GM18502 (cell line): ENCODE measurements around the gene RASGRF2.

Experiments
- ATAC-seq: cut with Tn5 transposase; IDR thresholded peaks from one replicate; pipeline ENCODE4 v1.9.1; 2021; ENCODE audit warnings: mild to moderate bottlenecking; ENCODE audit not compliant: unreplicated experiment, poor library complexity

The RASGRF2 gene

DNA sequence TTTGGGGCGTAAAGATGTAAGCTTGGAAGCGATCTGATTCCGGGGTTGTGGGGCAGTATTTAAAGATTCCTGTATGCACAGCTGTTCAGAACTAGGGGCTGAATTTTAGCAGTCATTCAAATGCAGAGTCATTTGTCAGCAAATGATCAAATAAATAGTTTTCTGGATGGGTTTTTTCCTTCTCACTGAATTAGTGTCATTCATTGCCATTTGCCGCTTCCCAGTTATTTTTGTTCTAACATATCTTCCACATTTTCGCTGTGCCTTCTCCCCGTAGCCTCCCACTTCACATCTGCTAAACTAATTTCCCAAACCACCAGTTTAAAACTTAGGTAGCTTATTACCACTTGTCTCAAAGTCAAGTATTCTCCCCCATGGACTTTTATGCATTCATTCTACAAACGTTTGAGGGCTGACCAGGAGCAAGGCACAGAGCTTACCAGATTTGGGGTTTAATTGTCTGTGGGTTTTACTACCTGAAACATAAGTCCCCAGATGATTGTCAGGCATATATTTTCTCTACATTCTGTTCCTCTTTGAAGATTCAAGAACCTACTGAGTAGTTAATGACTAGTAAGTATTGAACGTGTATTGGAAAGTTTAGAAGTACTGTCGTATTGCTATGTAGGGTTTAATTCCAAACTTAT is 231.7 kb downstream of the RASGRF2 start:
- ATAC-seq: no peak

- ATAC-seq: no peak
Measured at GRCh38 chr5:81192373-81192750, 232.2 kb downstream of the RASGRF2 start.

DNA sequence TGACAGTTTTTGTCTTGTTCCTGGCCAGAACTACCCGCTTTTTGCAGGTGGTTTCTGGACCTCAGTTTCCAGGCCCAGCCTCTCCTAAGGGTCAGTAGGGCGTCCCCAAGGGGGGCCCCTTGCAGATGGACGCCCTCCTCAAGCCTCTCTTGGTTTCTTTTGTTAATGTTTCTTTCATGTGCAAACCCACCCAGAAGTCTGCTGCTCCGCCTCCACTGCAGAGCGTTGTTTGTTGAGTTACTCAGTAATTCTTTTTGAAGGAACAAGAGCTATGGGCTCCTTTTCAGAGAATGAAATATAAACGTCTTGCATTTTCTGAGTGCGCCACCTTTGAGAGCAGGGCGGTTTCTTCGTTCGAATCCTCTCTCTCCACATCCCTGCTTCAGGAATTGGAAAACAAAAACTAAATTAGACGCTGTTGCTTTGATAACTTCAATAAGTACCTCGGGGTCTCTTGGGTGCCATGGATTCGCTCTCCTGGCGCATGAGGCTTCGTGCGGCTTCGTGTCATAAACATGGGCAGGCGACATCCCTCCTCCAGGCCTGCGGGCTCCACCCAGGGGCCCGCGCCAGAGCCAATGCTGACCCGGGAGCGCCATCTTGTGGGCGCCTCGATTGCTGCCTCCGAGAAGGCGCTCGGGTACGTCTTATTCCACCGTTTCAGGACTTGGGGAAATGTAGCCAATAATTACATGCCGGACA is 234.6 kb downstream of the RASGRF2 start:
- ATAC-seq: peak; percentile 95

DNA sequence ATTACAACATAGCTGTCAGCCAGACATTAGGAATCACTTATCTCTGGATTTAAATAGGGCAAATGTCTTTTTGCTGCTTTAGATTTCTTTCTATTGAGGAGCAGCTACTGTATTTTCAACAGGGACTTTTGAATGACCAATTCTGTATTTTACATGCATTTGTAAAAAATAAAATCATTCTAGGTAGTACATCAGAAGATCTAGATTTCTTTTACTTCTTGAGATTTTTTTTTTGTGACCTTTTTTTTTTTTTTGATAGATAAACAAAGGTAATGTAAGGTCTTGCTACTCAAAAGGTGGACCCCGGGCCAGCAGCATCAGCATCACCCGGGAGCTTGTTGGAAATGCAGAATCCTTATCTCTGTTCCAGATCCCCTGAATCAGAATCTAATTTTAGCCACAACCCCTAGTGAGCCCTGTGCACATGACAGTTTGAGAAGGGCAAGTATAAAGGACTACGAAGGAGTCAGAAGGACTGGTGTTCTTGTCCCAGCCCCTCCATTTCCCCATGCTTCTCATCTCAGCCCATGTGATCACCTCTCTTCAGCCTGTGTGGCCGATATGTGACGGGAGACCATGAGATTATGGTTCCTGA is 235.3 kb downstream of the RASGRF2 start:
- no peak for ATAC-seq

GRCh38 chr5:81202655-81203054 is 242.5 kb downstream of the RASGRF2 start:
- ATAC-seq: no peak

- ATAC-seq: no peak
Measured at GRCh38 chr5:81203729-81204128, 243.6 kb downstream of the RASGRF2 start.

- no peak for ATAC-seq
Measured at GRCh38 chr5:81204205-81204604, 244.0 kb downstream of the RASGRF2 start.

DNA sequence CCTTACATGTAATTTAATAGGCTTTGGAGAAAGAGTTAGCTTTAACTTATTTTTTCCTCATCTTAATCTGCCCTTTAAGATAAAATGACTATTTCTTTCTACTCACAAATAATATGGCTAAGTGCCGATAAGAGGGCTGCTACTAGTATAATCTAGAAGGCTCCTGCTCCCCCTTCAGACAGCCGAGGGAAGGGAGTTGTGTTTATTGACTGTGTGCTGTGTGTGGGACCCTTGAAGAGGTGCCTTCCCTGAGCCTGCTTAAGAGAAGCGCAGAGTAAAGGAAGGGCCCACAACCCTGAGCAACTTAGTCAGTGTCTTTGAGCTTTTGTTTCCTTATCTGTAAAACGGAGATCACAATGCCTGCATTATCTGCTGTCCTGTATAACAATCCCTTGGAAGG is 244.9 kb downstream of the RASGRF2 start:
- ATAC-seq: no peak

DNA sequence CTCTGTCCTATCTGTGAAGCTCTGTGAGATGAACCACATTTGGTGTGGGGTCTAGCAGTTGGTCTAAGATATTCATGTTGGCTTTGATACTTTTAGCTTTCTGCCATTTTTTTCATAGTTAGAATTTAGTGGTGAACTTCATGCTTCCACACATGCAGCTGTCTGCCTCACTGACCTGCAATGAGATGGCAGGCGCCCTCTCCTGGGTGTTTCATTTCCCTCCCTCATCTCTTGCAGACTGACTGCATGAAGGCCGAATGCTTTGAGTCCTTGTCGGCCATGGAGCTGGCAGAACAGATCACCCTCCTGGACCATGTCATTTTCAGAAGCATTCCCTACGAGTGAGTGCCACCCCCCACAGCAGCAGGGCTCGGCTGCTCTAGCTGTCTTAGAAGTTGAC is 246.8 kb downstream of the RASGRF2 start:
- peak; percentile 49 for ATAC-seq

DNA sequence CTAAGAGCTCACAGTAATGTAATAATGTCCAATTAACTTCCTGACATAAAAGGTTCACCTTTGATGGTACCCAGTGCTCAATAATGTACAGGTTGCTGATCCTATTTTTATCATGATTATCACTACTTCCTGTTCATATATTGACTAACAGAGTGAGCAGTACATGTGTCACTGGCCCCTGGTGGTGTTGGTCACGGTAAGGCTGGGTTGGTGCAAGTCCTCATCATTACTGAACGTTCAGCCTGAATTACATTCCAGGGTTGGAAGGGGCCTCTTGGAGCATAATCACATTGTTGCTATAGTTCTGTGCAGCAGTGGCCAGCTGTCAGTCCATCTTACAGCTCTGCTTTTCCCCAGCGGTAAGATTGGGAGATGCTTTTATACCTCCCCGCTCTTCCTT is 248.7 kb downstream of the RASGRF2 start:
- ATAC-seq: no peak

GRCh38 chr5:81209386-81209785 is 249.2 kb downstream of the RASGRF2 start:
- no peak for ATAC-seq

DNA sequence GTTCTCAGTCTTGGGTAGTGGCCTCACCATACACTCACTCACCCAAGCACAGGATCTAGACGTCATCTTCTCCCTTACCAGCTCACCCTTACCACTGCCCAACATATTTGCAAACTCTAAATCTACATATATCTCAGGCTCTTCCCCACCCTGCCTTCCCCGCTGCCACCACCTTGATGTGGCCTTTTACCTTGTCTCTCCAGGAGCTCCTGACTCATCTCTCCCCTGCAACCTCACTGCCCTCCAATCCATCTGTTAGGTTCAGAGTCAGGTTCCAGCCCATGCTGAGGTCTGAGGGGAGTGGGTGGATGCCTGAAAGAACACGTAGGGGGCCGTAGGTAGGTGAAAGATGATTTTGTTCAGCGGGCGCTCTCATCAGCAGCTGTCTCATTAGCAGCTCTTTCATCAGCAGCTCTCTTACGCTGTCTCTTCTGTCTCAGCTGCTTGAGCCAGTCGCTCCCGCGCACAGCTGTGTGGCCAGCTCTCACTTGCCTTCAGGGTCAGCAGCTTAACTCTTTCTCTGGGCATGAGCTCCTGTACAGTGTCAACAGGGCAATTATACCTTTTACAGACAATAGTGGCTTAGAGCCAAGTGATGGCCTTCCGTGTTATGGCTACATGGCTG is 249.8 kb downstream of the RASGRF2 start:
- no peak for ATAC-seq

DNA sequence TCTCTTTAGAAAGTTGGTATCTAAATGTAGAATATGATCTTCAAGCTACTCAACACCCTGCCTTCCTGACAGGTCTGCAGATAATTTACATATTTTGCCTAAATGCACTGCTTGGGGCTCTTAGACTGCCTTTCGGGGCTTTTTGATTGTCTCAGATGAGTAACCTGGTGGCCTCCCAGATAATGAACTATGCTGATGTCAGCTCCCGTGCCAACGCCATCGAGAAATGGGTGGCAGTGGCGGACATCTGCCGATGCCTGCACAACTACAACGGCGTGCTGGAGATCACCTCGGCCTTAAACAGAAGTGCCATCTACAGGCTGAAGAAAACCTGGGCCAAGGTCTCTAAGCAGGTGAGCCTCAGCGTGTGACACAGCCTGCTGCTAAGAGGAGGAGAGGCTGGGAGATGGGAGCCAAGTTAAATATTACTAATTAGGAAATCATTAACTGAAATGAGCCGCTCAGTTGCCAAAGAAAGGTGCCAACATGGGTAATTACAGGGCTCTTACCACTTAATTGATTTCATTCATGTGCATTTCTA is 252.1 kb downstream of the RASGRF2 start:
- peak; percentile 55 for ATAC-seq

DNA sequence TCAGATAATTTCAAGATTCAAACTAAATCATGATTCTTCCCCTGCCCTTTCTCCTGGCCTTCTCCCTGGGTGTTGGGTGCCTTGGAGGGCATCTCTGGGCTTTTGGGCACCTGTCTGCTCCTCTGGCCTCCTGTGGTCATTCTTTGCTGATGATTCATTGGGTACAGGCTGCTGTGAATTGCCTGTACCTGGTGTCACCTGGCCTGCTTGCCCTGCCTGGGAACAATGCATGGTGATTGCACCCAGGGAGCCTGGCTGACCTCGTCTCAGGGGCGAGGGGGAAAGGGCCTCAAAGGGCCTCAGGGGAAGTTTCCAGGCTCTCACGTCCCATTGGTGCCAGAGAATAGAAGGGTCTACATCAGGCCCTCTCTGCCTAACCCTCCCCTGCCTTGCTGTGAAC is 252.9 kb downstream of the RASGRF2 start:
- no peak for ATAC-seq

DNA sequence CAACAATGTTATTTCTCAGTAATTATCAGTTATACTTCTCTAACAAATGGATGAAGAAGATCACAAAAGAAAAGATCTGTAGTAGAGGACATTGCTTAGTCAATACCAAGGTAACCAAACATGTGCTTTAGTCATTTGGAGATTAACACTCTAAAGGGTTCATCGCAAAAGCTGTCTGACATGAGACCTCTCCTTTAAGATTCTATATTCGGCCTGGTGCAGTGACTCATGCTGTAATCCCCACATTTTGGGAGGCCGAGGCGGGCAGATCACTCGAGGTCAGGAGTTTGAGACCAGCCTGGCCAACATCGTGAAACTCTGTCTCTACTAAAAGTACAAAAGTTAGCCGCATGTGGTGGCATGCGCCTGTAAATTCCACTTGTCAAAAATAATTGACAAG is 254.7 kb downstream of the RASGRF2 start:
- ATAC-seq: no peak

DNA sequence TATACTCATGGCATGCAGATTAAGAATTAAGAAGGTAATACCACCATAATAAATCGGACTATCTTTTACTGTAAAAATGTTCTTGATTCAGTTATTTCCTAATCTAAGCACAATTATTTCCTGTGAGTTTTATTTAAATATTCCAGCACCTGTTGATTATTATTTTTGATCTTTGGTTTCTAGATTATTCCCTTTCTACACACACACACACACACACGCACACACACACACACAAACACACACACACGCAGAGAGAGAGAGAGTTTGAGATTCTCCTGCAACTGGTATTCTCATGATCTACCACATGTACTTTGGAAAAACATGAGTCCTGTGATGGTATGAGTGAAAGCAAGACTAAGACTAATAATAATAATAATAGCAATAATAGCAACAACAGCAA is 256.0 kb downstream of the RASGRF2 start:
- no peak for ATAC-seq

- no peak for ATAC-seq
Measured at GRCh38 chr5:81219389-81219788, 259.2 kb downstream of the RASGRF2 start.

- no peak for ATAC-seq
Measured at GRCh38 chr5:81222285-81222684, 262.1 kb downstream of the RASGRF2 start.

DNA sequence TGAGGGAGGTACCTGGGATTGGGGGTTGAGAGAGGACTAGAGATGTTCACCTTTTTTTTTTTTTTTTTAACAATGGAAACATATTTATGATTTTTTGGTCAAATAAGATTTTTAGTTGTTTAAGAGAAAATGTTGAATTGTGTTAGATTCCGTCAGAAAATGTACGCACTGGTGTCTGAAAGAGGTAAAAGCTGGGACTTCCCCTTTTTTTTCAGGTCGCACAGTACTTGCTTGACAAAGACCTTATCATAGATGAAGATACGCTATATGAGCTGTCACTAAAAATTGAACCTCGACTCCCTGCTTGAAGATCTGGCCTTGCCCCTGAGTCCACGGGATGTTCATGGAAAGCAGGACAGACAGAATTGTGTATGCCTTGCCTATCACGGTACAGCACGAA is 265.3 kb downstream of the RASGRF2 start:
- ATAC-seq: no peak

DNA sequence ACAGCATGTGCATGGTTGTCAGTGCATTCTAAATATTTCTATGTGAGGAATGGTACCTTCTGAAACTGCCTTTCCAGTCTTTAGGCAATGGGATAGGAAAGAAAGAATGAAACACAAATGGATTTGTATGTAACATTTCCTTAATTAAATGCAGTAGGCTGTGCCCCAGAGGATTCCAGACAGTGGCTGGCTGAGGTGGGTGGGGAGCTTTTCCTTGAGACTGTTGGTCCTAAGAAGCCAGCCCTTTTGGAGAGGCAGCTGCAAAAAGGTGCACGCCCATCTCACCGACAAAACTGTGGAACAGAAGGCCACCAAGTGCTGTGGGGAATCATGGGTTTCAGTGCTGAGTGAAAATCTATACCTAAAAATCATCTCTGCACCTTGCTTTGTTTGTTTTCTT is 266.1 kb downstream of the RASGRF2 start:
- no peak for ATAC-seq

GRCh38 chr5:81226949-81227348 is 266.8 kb downstream of the RASGRF2 start:
- no peak for ATAC-seq
